HepG2 (cell line): ENCODE data around the gene ARHGAP12. TPM values are rescaled to one million over a fixed set of nuclear protein-coding genes. Genes with fewer than 3 reads are reported as not detected.

ENCODE experiments used
- ARID3A ChIP-seq: IDR thresholded peaks from 2 replicates; pipeline ENCODE4 v1.6.1; 2012; ENCODE audit warnings: low read depth, low read length, improper control_type of control experiment
- ATM ChIP-seq: fragments of 450-650 bp; IDR thresholded peaks from 2 replicates; pipeline ENCODE4 v1.7.1; 2017; ENCODE audit warnings: mild to moderate bottlenecking, borderline replicate concordance
- CTCF ChIP-seq: sonication (generic); formaldehyde crosslinking; IDR thresholded peaks from 2 replicates; pipeline ENCODE4 v1.5.0; 2020; ENCODE audit warnings: mild to moderate bottlenecking, missing genetic modification reagents, moderate library complexity
- DNMT1 ChIP-seq: sonication (generic); formaldehyde crosslinking; IDR thresholded peaks from 2 replicates; pipeline ENCODE4 v1.5.1; 2020; ENCODE audit warnings: mild to moderate bottlenecking, missing genetic modification reagents
- IKZF5 ChIP-seq: IDR thresholded peaks from 2 replicates; pipeline ENCODE4 v1.6.1; 2018; ENCODE audit warnings: missing genetic modification reagents, mild to moderate bottlenecking, missing compliant biosample characterization
- KAT8 ChIP-seq: IDR thresholded peaks from 2 replicates; pipeline ENCODE4 v1.6.1; 2016; ENCODE audit warnings: missing genetic modification reagents, missing compliant biosample characterization
- POLR2AphosphoS2 ChIP-seq: IDR thresholded peaks from 2 replicates; pipeline ENCODE4 v1.6.1; 2011; ENCODE audit warnings: low read depth, low read length, improper control_type of control experiment
- RERE ChIP-seq: IDR thresholded peaks from 2 replicates; pipeline ENCODE4 v1.6.1; 2016; ENCODE audit warnings: low read depth, missing genetic modification reagents, missing compliant biosample characterization
- ZNF256 ChIP-seq: sonication (generic); formaldehyde crosslinking; conservative IDR thresholded peaks from 2 replicates; pipeline ENCODE4 v1.4.0; 2020; ENCODE audit warnings: missing genetic modification reagents
- ZNF296 ChIP-seq: sonication (generic); formaldehyde crosslinking; conservative IDR thresholded peaks from 2 replicates; pipeline ENCODE4 v1.5.0; 2020; ENCODE audit warnings: mild to moderate bottlenecking, missing genetic modification reagents
- ZNF337 ChIP-seq: sonication (generic); formaldehyde crosslinking; IDR thresholded peaks from 2 replicates; pipeline ENCODE4 v1.5.1; 2020; ENCODE audit warnings: missing genetic modification reagents, low read depth, mild to moderate bottlenecking, borderline replicate concordance
- ZNF549 ChIP-seq: sonication (generic); formaldehyde crosslinking; IDR thresholded peaks from 2 replicates; pipeline ENCODE4 v1.5.0; 2020; ENCODE audit warnings: missing genetic modification reagents
- ZNF607 ChIP-seq: sonication (generic); formaldehyde crosslinking; IDR thresholded peaks from 2 replicates; pipeline ENCODE4 v1.5.1; 2020; ENCODE audit warnings: missing genetic modification reagents, mild to moderate bottlenecking, borderline replicate concordance
- ZNF703 ChIP-seq: sonication (generic); formaldehyde crosslinking; IDR thresholded peaks from 2 replicates; pipeline ENCODE4 v1.5.1; 2020; ENCODE audit warnings: missing genetic modification reagents, mild to moderate bottlenecking, moderate library complexity, borderline replicate concordance
- ZNF746 ChIP-seq: sonication (generic); formaldehyde crosslinking; IDR thresholded peaks from 2 replicates; pipeline ENCODE4 v1.8.0; 2022; ENCODE audit warnings: mild to moderate bottlenecking, missing genetic modification reagents
- ZXDC ChIP-seq: sonication (generic); formaldehyde crosslinking; IDR thresholded peaks from 2 replicates; pipeline ENCODE4 v1.5.0; 2020; ENCODE audit warnings: mild to moderate bottlenecking, missing genetic modification reagents
- polyA plus RNA-seq, 8 experiments: library from polyadenylated mRNA; depleted of rRNA in 3 of 8; stranded (reverse) in 7 of 8; unstranded in 1 of 8; fragments of >200 nt; fragmentation: Illumina TruSeq in 4 of 8; extraction: Trizol in 4 of 8; gene quantifications; 2 replicates each; pipeline versions ENCODE4 v1.2.1 to v1.2.3, GENCODE V29; 2011 to 2016; ENCODE audit warnings: low read depth in 4 of 8, missing spikeins in 1 of 8, mixed read lengths in 1 of 8; ENCODE audit not compliant: insufficient read depth in 1 of 8
- total RNA-seq, 5 experiments: library from RNA; depleted of rRNA; stranded (reverse); fragments of >200 nt; fragmentation: Illumina TruSeq; extraction: Trizol; gene quantifications; 2 replicates each; pipeline ENCODE4 v1.2.3, GENCODE V29; 2016; ENCODE audit warnings: low read depth in 1 of 5

ARHGAP12 gene
- total and polyA plus RNA-seq, 2 of the 13 experiments (the other 11 are each of a cell fraction or from before 2014, with no cell fraction given): 25.0 to 54.6 TPM

GRCh38 chr10:31927884-31928548 lies 615 bp downstream of the ARHGAP12 start (continued):
- TF ChIP-seq ZXDC (CRISPR knock-in tag) (no peak), ZNF296 (CRISPR knock-in tag) (0 out of 2 replicates have a peak, but pooled peaks have one; percentile 54), ZNF746 (CRISPR knock-in tag) (no peak), DNMT1 (no peak), KAT8 (no peak), ZNF256 (CRISPR knock-in tag) (no peak), ZNF703 (CRISPR knock-in tag) (no peak; the same call in 1 of the 2 replicates), IKZF5 (no peak), ARID3A (no peak), ZNF549 (no peak), ZNF337 (CRISPR knock-in tag) (no peak), POLR2AphosphoS2 (no peak), RERE (CRISPR knock-in tag) (no peak), ZNF607 (CRISPR knock-in tag) (no peak), CTCF (peak; percentile 24; the same call in 1 of the 2 replicates), ATM (no peak)
